B cell (primary cell): ENCODE measurements around the gene KLHL17. TPM values are rescaled to one million over a fixed set of nuclear protein-coding genes. Genes with fewer than 3 reads are reported as not detected.

Source experiments
- ATAC-seq: fragments of 200-7000 bp; cut with Tn5 transposase; one replicate; pipeline ENCODE4 v1.10.0; 2021; ENCODE audit warnings: low read depth, mild to moderate bottlenecking, moderate number of reproducible peaks, moderate library complexity
- CTCF ChIA-PET: fragments of 350-600 bp; sonication (Branson Sonifier 250); formaldehyde crosslinking; loops from one replicate; lab custom pipeline; 2021; ENCODE audit warnings: antibody characterized with exemption, inconsistent platforms; lab: Charles Lee
- POLR2A ChIA-PET: fragments of 350-600 bp; sonication (Branson Sonifier 250); formaldehyde crosslinking; loops from one replicate; lab custom pipeline; 2021; ENCODE audit warnings: antibody characterized with exemption; lab: Charles Lee
- DNase-seq: peaks from one replicate; pipeline ENCODE4 v3.0.0; 2013
- H2AFZ ChIP-seq: 2 replicates; pipeline ENCODE4 v1.6.1; 2012; ENCODE audit warnings: mild to moderate bottlenecking, low read depth, low read length; ENCODE audit not compliant: insufficient read depth, poor library complexity, severe bottlenecking
- H3K27ac ChIP-seq, 2 donors: 1 replicate in 1 of 2; 2 replicates in 1 of 2; pipeline ENCODE4 v1.5.1; 2012 to 2013; ENCODE audit warnings: low read length in 2 of 2, mild to moderate bottlenecking in 2 of 2, moderate library complexity in 1 of 2
- H3K27me3 ChIP-seq, 4 experiments: fragments of 200-600 bp in 1 of 4; sonication (generic) in 1 of 4; replicated peaks in 1 of 4; 1 replicate in 2 of 4; 2 replicates in 2 of 4; pipeline versions ENCODE4 v1.6.1 to v1.7.0; 2013 to 2016; ENCODE audit warnings: low read length in 3 of 4, mild to moderate bottlenecking in 2 of 4, mixed read lengths in 1 of 4, moderate library complexity in 1 of 4; ENCODE audit not compliant: insufficient read depth in 4 of 4, control insufficient read depth in 3 of 4; ENCODE audit errors: control extremely low read depth in 1 of 4
- H3K36me3 ChIP-seq, 2 experiments: replicated peaks in 1 of 2; 1 replicate in 1 of 2; 2 replicates in 1 of 2; pipeline versions ENCODE4 v1.6.1 to v1.7.1; 2013; ENCODE audit warnings: low read length in 1 of 2; ENCODE audit not compliant: insufficient read depth in 2 of 2, control insufficient read depth in 1 of 2; ENCODE audit errors: control extremely low read depth in 1 of 2, extremely low read depth in 1 of 2
- H3K4me1 ChIP-seq, 2 donors: fragments of 200-600 bp in 1 of 2; sonication (generic) in 1 of 2; 1 replicate in 1 of 2; 2 replicates in 1 of 2; pipeline versions ENCODE4 v1.5.1 to v1.6.1; 2013 to 2017; ENCODE audit warnings: low read length in 2 of 2; ENCODE audit not compliant: control insufficient read depth in 2 of 2, insufficient read depth in 2 of 2
- H3K4me2 ChIP-seq: replicated peaks from 2 replicates; pipeline ENCODE3; 2012; ENCODE audit warnings: mild to moderate bottlenecking, low read depth, low read length; ENCODE audit not compliant: poor library complexity, severe bottlenecking
- H3K4me3 ChIP-seq, 5 experiments: fragments of 200-600 bp in 1 of 5; sonication (generic) in 1 of 5; 1 replicate in 3 of 5; 2 replicates in 2 of 5; pipeline versions ENCODE4 v1.5.1 to v1.7.0; 2011 to 2016; ENCODE audit warnings: low read length in 4 of 5, mild to moderate bottlenecking in 4 of 5, low read depth in 2 of 5, control low read depth in 1 of 5, moderate library complexity in 1 of 5; ENCODE audit not compliant: insufficient read depth in 1 of 5; ENCODE audit errors: control extremely low read depth in 1 of 5, extremely low read depth in 1 of 5
- H3K79me2 ChIP-seq: fragments of 200-600 bp; sonication (generic); one replicate; pipeline ENCODE4 v1.6.0; 2016; ENCODE audit warnings: low read length; ENCODE audit not compliant: control insufficient read depth, insufficient read depth
- H3K9ac ChIP-seq: fragments of 200-600 bp; sonication (generic); 2 replicates; pipeline ENCODE4 v1.6.1; 2017; ENCODE audit warnings: mild to moderate bottlenecking, low read length, moderate library complexity
- H3K9me3 ChIP-seq, 3 donors: one replicate each; pipeline versions ENCODE4 v1.6.1 to v1.7.1; 2013; ENCODE audit warnings: low read length in 2 of 3; ENCODE audit not compliant: control insufficient read depth in 2 of 3, insufficient read depth in 1 of 3; ENCODE audit errors: control extremely low read depth in 1 of 3
- H4K20me1 ChIP-seq: 2 replicates; pipeline ENCODE4 v1.6.0; 2012; ENCODE audit warnings: mild to moderate bottlenecking, low read length; ENCODE audit not compliant: insufficient read depth, control insufficient read depth, poor library complexity, severe bottlenecking
- H3K27ac Mint-ChIP-seq: one replicate; pipeline ENCODE4 v1.8.0; 2021; ENCODE audit warnings: mixed read lengths
- H3K27me3 Mint-ChIP-seq: one replicate; pipeline ENCODE4 v1.8.0; 2021; ENCODE audit warnings: mixed read lengths
- H3K4me1 Mint-ChIP-seq: one replicate; pipeline ENCODE4 v1.8.0; 2021; ENCODE audit warnings: mixed read lengths
- H3K4me3 Mint-ChIP-seq: one replicate; pipeline ENCODE4 v1.8.0; 2021; ENCODE audit warnings: mixed read lengths
- H3K9me3 Mint-ChIP-seq: one replicate; pipeline ENCODE4 v1.8.0; 2022; ENCODE audit warnings: mixed read lengths; ENCODE audit not compliant: insufficient read depth
- CTCF ChIP-seq: fragments of 200-600 bp; IDR thresholded peaks from one replicate; pipeline ENCODE4 v1.8.0; 2022; ENCODE audit warnings: antibody characterized with exemption, mild to moderate bottlenecking
- EZH2 ChIP-seq: IDR thresholded peaks from 2 replicates; pipeline ENCODE4 v1.6.1; 2012; ENCODE audit warnings: borderline replicate concordance, low read depth, mild to moderate bottlenecking, moderate library complexity, low read length; ENCODE audit not compliant: insufficient read depth, poor library complexity, severe bottlenecking
- WGBS: methylation state at CpG from one replicate; pipeline ENCODE4 v1.1.5; 2013; ENCODE audit warnings: missing lambda C conversion rate; ENCODE audit not compliant: insufficient coverage; 5-methylcytosine and 5-hydroxymethylcytosine counted together
- intact Hi-C: fragments of 100-400 bp; cut with micrococcal nuclease; formaldehyde crosslinking; loops from one replicate; pipeline ENCODE4 v1.10.0; 2022
- polyA plus RNA-seq: library from polyadenylated mRNA; depleted of rRNA; stranded (reverse); fragments of >200 nt; gene quantifications from 2 replicates; pipeline ENCODE4 v1.2.3, GENCODE V29; 2012
- total RNA-seq, 2 donors: library from RNA; stranded (reverse); fragments of 120-200 nt in 1 of 2; gene quantifications; 1 replicate in 1 of 2; 2 replicates in 1 of 2; pipeline versions ENCODE4 v1.2.3 to v1.2.4, GENCODE V29; 2013 to 2022

KLHL17 gene
- total and polyA plus RNA-seq, 2 donors (not counting 1 experiment from before 2014, with no cell fraction given) = 30.1 to 57.5 TPM

- peaks cover 32 to 39% of the 10 kb centered on the region in 2 donors for H3K4me1 ChIP-seq
- ChIA-PET CTCF (no interaction called here), POLR2A (no interaction called here)
Observed at GRCh38 chr1:939511-940106, 20.8 kb upstream of the KLHL17 start.

More at GRCh38 chr1:939511-940106, 20.8 kb upstream of the KLHL17 start:
- Histone ChIP-seq H3K4me2 (peak overlapping the region; percentile 90), H3K9ac (no peak overlapping the region), H3K4me3 (peak overlapping the region in 1 of 5 experiments; percentile 56), H3K9me3 (peaks cover 0 to 9% (median 0%) of the 10 kb centered on the region in 3 donors), H3K27ac (no peak overlapping the region), H3K79me2 (no peaks in the 10 kb centered on the region), H2AFZ (no peak overlapping the region), H4K20me1 (peaks cover 7% of the 10 kb centered on the region), H3K36me3 (peaks cover 0 to 3% of the 10 kb centered on the region in 2 experiments), H3K27me3 (peaks cover 0 to 70% (median 25%) of the 10 kb centered on the region in 4 experiments)
- intact Hi-C loops = no loop called here
- Mint-ChIP-seq H3K9me3 (no peaks in the 10 kb centered on the region), H3K4me3 (peak overlapping the region; percentile 39), H3K27ac (no peak overlapping the region), H3K4me1 (peaks cover 14% of the 10 kb centered on the region), H3K27me3 (peaks cover 26% of the 10 kb centered on the region)
- peak; percentile 32 for DNase-seq
- no peak for TF ChIP-seq CTCF
- no peak for TF ChIP-seq EZH2
- WGBS = 34% methylated on average over 15 of the region's 21 CpGs
- ATAC-seq = no peak
